ENCODE data around the gene SPRY1.
A peak's percentile ranks its signal among the peaks of the same experiment; 100 is the strongest.

SPRY1 gene, protein sequence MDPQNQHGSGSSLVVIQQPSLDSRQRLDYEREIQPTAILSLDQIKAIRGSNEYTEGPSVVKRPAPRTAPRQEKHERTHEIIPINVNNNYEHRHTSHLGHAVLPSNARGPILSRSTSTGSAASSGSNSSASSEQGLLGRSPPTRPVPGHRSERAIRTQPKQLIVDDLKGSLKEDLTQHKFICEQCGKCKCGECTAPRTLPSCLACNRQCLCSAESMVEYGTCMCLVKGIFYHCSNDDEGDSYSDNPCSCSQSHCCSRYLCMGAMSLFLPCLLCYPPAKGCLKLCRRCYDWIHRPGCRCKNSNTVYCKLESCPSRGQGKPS

DNA sequence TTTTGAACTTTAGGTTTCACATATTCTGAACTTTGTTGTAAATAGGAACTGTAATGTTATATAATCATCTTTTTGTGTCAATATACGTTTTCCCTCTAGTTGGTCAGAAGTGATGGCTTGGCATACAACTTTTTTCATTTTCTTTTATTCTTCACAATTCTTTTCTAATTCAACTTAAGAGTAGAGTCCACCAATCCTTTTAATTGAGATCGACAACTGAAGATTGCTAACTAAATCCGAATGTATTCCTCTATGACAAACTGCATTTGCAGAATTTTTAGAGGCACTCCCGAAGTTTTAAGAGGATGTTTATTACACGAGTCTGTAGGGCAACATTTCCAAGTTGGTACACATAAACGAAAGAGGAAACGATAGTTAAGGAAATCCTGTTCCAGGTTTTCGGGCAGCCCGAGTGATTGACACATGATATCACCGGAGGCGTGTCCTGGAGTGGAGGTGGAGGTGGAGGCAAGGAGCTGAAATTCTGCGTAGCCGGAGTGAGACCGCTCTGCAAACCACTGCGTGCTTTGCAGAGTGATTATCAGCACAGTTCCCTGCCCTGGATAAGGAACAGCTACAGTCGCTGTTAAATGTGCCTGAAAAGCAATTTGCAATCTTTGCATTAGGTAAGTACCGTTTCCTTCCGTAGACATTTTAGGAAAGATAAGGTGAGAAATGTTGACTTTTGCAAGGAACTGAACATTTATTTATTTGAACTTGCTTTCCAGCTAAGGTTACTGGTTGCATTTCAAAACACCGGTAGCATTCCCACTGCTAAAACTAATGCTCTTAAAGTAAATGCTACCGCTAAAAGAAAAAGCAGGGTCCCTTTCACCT is at the start of gene SPRY1:
SPRY1 (plus strand) TSS at position 489 of the 837 bp plus-strand sequence. CDS start 4,797 bp downstream, outside the sequence.
- in situ Hi-C loops (cut with HindIII; ENCODE audit: low sequenced_read_pairs): no loop called here
- DNase-seq (ENCODE audit: low read depth, low spot score): peak; percentile 93
- peak within 1 kb of the TSS; percentile 58 for H3K4me3 ChIP-seq (ENCODE audit: low read depth, low read length)
- TF ChIP-seq, protein P1, sequence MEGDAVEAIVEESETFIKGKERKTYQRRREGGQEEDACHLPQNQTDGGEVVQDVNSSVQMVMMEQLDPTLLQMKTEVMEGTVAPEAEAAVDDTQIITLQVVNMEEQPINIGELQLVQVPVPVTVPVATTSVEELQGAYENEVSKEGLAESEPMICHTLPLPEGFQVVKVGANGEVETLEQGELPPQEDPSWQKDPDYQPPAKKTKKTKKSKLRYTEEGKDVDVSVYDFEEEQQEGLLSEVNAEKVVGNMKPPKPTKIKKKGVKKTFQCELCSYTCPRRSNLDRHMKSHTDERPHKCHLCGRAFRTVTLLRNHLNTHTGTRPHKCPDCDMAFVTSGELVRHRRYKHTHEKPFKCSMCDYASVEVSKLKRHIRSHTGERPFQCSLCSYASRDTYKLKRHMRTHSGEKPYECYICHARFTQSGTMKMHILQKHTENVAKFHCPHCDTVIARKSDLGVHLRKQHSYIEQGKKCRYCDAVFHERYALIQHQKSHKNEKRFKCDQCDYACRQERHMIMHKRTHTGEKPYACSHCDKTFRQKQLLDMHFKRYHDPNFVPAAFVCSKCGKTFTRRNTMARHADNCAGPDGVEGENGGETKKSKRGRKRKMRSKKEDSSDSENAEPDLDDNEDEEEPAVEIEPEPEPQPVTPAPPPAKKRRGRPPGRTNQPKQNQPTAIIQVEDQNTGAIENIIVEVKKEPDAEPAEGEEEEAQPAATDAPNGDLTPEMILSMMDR (IDR thresholded peaks at IDR 0.05; ENCODE audit: low read depth, low read length): no peak

DNA sequence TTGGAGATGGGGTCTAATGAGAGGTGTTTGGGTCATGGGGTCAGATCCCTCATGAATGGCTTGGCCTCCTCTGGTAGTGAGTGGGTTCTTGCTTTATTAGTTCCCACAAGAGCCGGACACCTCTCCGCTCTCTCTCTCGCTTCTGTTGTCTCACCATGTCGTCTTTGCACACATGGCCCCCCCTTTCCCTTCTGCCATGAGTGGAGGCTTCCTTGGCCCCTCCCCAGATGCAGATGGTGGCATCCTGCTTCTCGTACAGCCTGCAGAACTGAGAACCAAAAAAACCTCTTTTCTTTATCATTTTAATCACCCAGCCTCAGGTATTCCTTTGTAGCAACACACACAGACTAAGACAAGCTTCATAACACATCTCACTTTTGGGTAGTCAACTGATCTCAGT is 49.6 kb upstream of the SPRY1 start:
- in situ Hi-C loops (cut with HindIII; ENCODE audit: low sequenced_read_pairs): no loop called here
- TF ChIP-seq, protein P1 (IDR thresholded peaks at IDR 0.05; ENCODE audit: low read depth, low read length): no peak
- H3K4me3 ChIP-seq (ENCODE audit: low read depth, low read length): no peak overlapping the region
- no peak for DNase-seq (ENCODE audit: low read depth, low spot score)

DNA sequence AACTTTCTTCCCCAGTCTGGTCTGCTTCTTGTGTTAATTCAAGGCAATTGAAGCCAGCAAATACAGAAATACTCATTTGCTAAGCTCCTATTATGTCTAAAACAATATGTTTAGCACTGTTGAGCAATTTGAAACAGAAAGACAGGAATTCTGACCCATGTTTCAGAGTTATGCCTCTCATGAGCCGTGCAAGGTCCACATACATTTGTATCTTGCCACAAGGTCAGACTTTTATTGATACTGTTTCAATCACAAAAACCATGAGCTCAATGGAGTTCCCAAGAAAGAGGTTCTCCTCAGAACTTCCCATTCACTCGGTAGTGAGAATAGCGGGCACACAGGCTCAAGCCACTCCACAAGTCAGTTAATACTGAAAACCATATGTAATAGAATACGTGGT is 47.6 kb upstream of the SPRY1 start:
- DNase-seq (ENCODE audit: low read depth, low spot score): no peak
- in situ Hi-C loops (cut with HindIII; ENCODE audit: low sequenced_read_pairs): no loop called here
- no peak overlapping the region for H3K4me3 ChIP-seq (ENCODE audit: low read depth, low read length)
- TF ChIP-seq, protein P1 (IDR thresholded peaks at IDR 0.05; ENCODE audit: low read depth, low read length): no peak

DNA sequence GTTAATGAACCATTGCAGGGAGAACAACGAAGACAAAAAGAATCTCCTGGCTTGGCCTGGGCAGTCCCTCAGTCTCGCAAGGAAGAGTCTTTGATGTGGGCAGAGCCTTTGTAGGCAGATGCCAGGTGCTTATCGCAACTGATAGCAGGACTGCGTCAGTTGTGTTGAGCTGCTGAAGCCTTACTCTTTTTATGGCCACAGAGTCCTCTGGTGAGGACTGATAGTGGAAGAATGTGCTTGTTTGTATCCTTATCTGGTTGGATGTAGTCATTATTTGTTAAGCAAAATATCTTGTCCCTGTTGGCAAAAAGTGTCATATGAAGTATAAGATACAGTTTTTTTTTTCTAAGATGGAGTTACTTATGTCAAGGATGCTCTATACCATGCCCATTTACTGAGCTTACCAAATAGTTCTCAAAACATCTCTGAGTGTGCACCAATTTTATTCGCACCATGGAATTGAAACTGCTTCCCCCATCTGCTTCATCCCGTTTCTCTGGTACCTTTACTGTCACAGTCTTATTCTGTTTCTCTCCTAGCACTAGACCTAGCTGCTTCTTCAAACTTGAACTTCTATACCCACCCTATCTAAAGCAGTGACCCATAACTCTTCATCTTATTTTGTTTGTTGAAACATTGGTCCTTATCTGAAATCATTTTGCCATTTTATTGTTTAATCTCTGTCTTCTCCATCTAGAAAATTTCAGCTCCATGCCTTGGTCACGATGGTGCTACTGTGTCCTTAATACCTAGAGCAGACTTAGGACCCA is 47.0 kb upstream of the SPRY1 start:
- TF ChIP-seq, protein P1 (IDR thresholded peaks at IDR 0.05; ENCODE audit: low read depth, low read length): no peak
- no peak for DNase-seq (ENCODE audit: low read depth, low spot score)
- in situ Hi-C loops (cut with HindIII; ENCODE audit: low sequenced_read_pairs): no loop called here
- H3K4me3 ChIP-seq (ENCODE audit: low read depth, low read length): no peak overlapping the region

DNA sequence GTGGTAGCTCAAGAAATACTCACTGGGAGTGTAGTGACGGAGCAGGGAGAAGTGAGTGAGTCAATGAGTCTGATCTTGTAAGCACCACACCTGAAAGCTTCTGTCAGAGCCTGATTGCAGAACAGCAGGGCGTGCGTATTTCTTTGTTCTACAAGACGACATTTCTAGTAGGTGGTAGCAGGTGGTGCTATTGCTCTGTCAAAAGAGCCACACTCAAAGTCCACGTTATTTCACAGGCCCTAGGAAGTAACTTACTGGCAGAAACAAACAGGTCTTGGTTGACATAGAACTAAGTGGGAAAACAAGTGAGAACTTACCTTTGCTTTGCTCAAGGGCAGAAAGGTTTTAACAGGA is 46.4 kb upstream of the SPRY1 start:
- TF ChIP-seq, protein P1 (IDR thresholded peaks at IDR 0.05; ENCODE audit: low read depth, low read length): no peak
- in situ Hi-C loops (cut with HindIII; ENCODE audit: low sequenced_read_pairs): no loop called here
- DNase-seq (ENCODE audit: low read depth, low spot score): peak; percentile 11
- no peak overlapping the region for H3K4me3 ChIP-seq (ENCODE audit: low read depth, low read length)

DNA sequence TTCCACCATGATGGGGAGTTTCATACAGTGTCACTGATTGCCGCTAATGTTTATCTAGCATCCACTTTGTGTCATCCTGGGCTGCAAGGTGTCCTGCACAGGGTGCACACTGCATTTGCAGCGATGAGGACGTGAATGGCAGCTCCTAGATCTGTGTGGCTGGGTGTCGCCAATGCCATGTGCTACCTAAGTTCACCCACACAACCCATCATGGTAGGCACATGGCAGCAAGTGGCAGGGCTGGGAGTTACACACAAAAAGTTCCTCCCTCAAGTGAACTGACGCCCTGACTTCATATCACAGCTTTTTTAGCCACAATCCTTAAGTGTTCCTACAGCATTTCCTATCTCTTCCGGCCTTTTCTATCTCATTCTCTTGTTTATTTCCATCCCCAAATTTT is 45.9 kb upstream of the SPRY1 start:
- no peak for DNase-seq (ENCODE audit: low read depth, low spot score)
- in situ Hi-C loops (cut with HindIII; ENCODE audit: low sequenced_read_pairs): no loop called here
- TF ChIP-seq, protein P1 (IDR thresholded peaks at IDR 0.05; ENCODE audit: low read depth, low read length): no peak
- H3K4me3 ChIP-seq (ENCODE audit: low read depth, low read length): no peak overlapping the region

All from astrocyte of the spinal cord (primary cell).